Progenitor cell of endocrine pancreas (in vitro differentiated cells): Measurements from ENCODE around the gene GNAT3. TPM values are rescaled to one million over a fixed set of nuclear protein-coding genes. Genes with fewer than 3 reads are reported as not detected.

Source experiments
- DNase-seq: peaks from one replicate; pipeline ENCODE4 v3.0.0; 2021; ENCODE audit warnings: low spot score; ENCODE audit not compliant: unreplicated experiment
- H3K27ac Mint-ChIP-seq: 2 replicates; pipeline ENCODE4 v1.8.0; 2021; ENCODE audit warnings: mild to moderate bottlenecking, moderate library complexity, mixed read lengths
- H3K27me3 Mint-ChIP-seq: 2 replicates; pipeline ENCODE4 v1.8.0; 2021; ENCODE audit warnings: mixed read lengths
- H3K36me3 Mint-ChIP-seq: 2 replicates; pipeline ENCODE4 v1.8.0; 2022; ENCODE audit warnings: mixed read lengths; ENCODE audit not compliant: insufficient read depth
- H3K4me1 Mint-ChIP-seq: 2 replicates; pipeline ENCODE4 v1.8.0; 2021; ENCODE audit warnings: low read depth, mixed read lengths
- H3K4me3 Mint-ChIP-seq: 2 replicates; pipeline ENCODE4 v1.8.0; 2021; ENCODE audit warnings: low read depth, mild to moderate bottlenecking, moderate library complexity, mixed read lengths
- H3K9me3 Mint-ChIP-seq: 2 replicates; pipeline ENCODE4 v1.8.0; 2021; ENCODE audit warnings: low read depth, mixed read lengths
- total RNA-seq: library from RNA; stranded (reverse); gene quantifications from 2 replicates; pipeline ENCODE4 v1.2.1, GENCODE V29; 2021
- TF ChIP-seq, protein P1 (sequence below): fragments of 200-600 bp; sonication (generic); IDR thresholded peaks from one replicate; pipeline ENCODE4 v1.5.0; 2021; ENCODE audit warnings: antibody characterized with exemption, mild to moderate bottlenecking; ENCODE audit not compliant: unreplicated experiment

Gene GNAT3
- total RNA-seq, 1 donor from 2014 or later = not detected

DNA sequence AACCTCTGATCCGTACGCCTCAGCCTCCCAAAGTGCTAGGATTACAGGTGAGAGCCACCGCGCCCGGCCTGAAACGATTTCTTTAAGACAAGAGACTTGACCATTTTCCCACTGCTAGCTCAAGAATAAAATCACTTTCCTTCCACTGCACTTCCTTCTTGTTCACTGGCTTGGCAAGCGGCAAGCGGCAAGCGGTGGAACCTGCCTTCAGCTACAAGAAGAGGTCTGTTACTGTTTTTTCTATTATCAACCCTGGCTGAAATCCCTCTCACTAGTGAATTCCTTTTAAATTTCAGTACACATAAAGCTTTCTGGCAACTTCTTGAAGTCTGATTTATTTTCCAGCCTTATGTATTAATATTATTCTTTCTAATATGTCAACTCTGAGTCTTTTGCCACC lies 12.8 kb upstream of the GNAT3 start:
- no peak for DNase-seq
- Mint-ChIP-seq H3K27me3 (peaks cover 3% of the 10 kb centered on the region), H3K4me3 (no peak overlapping the region), H3K9me3 (no peaks in the 10 kb centered on the region), H3K36me3 (no peaks in the 10 kb centered on the region), H3K4me1 (peaks cover 18% of the 10 kb centered on the region), H3K27ac (no peak overlapping the region)
- TF ChIP-seq, protein P1, sequence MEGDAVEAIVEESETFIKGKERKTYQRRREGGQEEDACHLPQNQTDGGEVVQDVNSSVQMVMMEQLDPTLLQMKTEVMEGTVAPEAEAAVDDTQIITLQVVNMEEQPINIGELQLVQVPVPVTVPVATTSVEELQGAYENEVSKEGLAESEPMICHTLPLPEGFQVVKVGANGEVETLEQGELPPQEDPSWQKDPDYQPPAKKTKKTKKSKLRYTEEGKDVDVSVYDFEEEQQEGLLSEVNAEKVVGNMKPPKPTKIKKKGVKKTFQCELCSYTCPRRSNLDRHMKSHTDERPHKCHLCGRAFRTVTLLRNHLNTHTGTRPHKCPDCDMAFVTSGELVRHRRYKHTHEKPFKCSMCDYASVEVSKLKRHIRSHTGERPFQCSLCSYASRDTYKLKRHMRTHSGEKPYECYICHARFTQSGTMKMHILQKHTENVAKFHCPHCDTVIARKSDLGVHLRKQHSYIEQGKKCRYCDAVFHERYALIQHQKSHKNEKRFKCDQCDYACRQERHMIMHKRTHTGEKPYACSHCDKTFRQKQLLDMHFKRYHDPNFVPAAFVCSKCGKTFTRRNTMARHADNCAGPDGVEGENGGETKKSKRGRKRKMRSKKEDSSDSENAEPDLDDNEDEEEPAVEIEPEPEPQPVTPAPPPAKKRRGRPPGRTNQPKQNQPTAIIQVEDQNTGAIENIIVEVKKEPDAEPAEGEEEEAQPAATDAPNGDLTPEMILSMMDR = no peak

DNA sequence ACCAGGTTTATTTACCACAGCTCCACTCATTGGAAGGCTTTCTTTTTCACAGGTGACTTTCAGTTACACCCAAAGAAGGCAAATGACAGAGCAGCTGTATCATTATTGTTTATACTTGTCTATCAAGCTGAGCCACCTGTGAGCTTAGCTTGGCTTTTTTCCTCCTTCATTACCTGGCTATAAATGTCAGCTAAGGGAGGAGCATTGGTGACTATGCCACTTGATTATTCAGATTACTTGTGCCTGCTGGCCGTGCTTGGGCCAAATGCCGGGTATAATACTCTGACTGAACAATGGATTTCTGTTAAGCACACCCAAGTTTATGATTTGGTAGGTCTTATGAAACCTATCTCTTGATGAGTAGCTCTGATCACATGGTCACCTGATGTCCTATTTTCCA lies 9.9 kb upstream of the GNAT3 start:
- no peaks in the 10 kb centered on the region for H3K9me3 Mint-ChIP-seq
- TF ChIP-seq, protein P1 = no peak
- no peaks in the 10 kb centered on the region for H3K27me3 Mint-ChIP-seq
- H3K4me3 Mint-ChIP-seq = no peak overlapping the region
- H3K36me3 Mint-ChIP-seq = no peaks in the 10 kb centered on the region
- peaks cover 26% of the 10 kb centered on the region for H3K4me1 Mint-ChIP-seq
- no peak for DNase-seq
- H3K27ac Mint-ChIP-seq = no peak overlapping the region

DNA sequence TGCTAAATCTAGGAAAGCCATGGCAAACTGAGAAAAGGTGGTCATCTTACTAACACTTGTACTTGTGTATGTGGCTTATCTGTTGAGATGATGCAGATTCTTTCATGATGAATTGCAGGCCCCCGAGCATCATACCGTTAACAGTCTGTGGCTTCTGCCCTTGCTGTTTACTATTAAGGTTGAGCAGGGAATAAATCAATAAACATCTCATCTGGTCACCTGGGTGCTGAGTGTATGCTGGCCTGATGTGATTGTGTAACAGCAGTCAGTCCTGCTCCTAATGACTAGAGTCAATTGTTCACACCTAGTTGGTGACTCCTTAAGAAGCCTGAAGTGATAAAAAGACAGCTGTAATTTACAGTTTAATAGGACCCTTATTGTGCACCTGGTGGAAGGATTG lies 8.3 kb upstream of the GNAT3 start:
- DNase-seq = no peak
- Mint-ChIP-seq H3K4me3 (no peak overlapping the region), H3K4me1 (peaks cover 27% of the 10 kb centered on the region), H3K9me3 (no peaks in the 10 kb centered on the region), H3K27ac (no peak overlapping the region), H3K27me3 (no peaks in the 10 kb centered on the region), H3K36me3 (no peaks in the 10 kb centered on the region)
- TF ChIP-seq, protein P1 = no peak

DNA sequence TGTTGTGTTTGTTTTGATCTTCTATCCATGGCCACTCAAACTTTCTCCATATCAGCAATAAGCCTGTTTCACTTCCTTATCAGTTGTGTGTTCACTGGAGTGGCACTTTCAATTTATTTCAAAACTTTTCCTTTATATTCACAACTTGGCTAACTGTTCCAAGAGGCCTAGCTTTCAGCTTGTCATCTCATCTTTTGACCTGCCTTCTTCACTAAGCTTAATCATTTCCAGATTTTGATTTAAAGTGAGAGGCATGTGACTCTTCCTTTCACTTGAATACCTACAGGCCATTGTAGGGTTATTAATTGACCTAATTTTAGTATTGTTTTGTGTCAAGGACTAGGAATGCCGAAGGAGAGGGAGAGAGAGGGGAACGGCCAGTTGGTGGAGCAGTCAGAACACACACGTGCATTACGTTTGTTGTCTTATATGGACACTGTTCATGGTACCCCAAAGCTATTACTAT lies 5.5 kb upstream of the GNAT3 start:
- H3K4me1 Mint-ChIP-seq = peaks cover 19% of the 10 kb centered on the region
- no peaks in the 10 kb centered on the region for H3K36me3 Mint-ChIP-seq
- H3K27ac Mint-ChIP-seq = no peak overlapping the region
- H3K27me3 Mint-ChIP-seq = no peaks in the 10 kb centered on the region
- H3K4me3 Mint-ChIP-seq = no peak overlapping the region
- TF ChIP-seq, protein P1 = no peak
- no peaks in the 10 kb centered on the region for H3K9me3 Mint-ChIP-seq
- DNase-seq = no peak

DNA sequence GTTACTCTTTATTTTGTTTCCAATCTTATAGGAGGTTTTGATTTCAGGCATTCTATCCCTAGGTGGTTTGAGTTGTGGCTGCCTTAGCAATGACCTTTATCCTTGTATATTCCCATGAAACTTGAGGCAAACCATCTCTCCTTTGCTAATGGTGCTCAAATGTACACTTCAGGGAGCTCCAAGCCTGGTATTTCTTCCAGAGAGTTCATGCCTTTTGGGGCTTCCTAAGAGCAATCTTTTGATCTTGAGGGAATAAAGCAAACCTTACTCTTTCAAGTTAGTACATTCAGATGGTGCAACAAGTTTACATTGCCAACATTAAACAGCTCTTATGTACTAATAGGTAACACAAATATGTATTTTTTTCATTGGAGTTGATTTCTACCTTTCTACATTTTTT lies 3.4 kb upstream of the GNAT3 start:
- no peak for DNase-seq
- TF ChIP-seq, protein P1 = no peak
- H3K4me3 Mint-ChIP-seq = no peak overlapping the region
- H3K9me3 Mint-ChIP-seq = no peaks in the 10 kb centered on the region
- no peak overlapping the region for H3K27ac Mint-ChIP-seq
- H3K27me3 Mint-ChIP-seq = no peaks in the 10 kb centered on the region
- H3K4me1 Mint-ChIP-seq = peaks cover 16% of the 10 kb centered on the region
- no peaks in the 10 kb centered on the region for H3K36me3 Mint-ChIP-seq
